ENCODE data around the gene DNAH5. TPM values are rescaled to one million over a fixed set of nuclear protein-coding genes. Genes with fewer than 3 reads are reported as not detected.

DNAH5 gene
- total RNA-seq, 1 donor from 2014 or later = 2.7 TPM

DNA sequence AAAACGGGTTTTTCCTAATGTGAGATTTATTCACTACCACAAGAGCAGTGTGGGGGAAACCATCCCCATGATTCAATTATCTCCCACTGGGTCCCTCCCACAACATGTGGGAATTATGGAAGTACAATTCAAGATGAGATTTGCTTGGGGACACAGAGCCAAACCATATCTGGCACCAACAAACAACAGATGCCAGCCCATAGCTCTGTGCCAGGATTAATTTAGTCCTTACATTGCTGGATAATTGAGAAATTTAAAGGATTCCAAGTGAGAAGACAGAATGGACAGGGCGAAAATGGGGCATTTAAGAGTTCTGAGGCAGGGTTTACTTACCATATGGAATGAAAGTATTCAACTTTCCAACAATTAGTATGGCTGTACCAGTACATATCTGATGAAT, 30.8 kb upstream of the DNAH5 start:
- DNase-seq (ENCODE audit: low read depth) = no peak
- Histone ChIP-seq H3K27me3 (ENCODE audit: control insufficient read depth, insufficient read depth, low read length) (no peaks in the 10 kb centered on the region), H3K36me3 (ENCODE audit: control insufficient read depth, insufficient read depth, low read length) (no peaks in the 10 kb centered on the region), H3K4me3 (ENCODE audit: low read depth, low read length) (no peak overlapping the region)
- TF ChIP-seq CTCF (IDR thresholded peaks at IDR 0.05; ENCODE audit: insufficient read depth, low read length, poor library complexity, severe bottlenecking) = no peak

GRCh38 chr5:13973724-13974123, 29.2 kb upstream of the DNAH5 start:
- Histone ChIP-seq H3K4me3 (ENCODE audit: low read depth, low read length) (no peak overlapping the region), H3K27me3 (ENCODE audit: control insufficient read depth, insufficient read depth, low read length) (no peaks in the 10 kb centered on the region), H3K36me3 (ENCODE audit: control insufficient read depth, insufficient read depth, low read length) (no peaks in the 10 kb centered on the region)
- TF ChIP-seq CTCF (IDR thresholded peaks at IDR 0.05; ENCODE audit: insufficient read depth, low read length, poor library complexity, severe bottlenecking) = no peak
- DNase-seq (ENCODE audit: low read depth) = no peak

DNA sequence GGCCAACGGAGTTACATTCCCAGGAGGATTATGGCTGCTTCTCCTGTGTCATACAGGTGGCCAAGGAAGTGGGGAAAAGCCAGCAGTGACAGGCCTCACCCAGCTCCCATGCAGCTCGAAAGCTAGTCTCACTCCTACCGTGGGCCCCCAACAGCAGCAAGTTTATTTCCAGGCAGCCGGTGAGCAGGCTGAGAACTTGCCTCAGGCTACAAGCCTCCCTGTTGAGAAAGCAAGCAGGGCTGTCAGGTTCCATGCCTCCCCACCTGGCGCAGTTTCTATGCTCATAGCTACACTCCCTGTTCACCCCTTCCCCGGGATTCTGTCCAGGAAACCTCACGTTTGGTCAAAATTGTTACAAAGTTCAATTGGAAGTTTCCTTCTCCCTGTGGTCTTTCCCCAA, 27.5 kb upstream of the DNAH5 start:
- H3K4me3 ChIP-seq (ENCODE audit: low read depth, low read length) = no peak overlapping the region
- DNase-seq (ENCODE audit: low read depth) = no peak
- TF ChIP-seq CTCF (IDR thresholded peaks at IDR 0.05; ENCODE audit: insufficient read depth, low read length, poor library complexity, severe bottlenecking) = no peak
- no peaks in the 10 kb centered on the region for H3K27me3 ChIP-seq (ENCODE audit: control insufficient read depth, insufficient read depth, low read length)
- H3K36me3 ChIP-seq (ENCODE audit: control insufficient read depth, insufficient read depth, low read length) = no peaks in the 10 kb centered on the region

DNA sequence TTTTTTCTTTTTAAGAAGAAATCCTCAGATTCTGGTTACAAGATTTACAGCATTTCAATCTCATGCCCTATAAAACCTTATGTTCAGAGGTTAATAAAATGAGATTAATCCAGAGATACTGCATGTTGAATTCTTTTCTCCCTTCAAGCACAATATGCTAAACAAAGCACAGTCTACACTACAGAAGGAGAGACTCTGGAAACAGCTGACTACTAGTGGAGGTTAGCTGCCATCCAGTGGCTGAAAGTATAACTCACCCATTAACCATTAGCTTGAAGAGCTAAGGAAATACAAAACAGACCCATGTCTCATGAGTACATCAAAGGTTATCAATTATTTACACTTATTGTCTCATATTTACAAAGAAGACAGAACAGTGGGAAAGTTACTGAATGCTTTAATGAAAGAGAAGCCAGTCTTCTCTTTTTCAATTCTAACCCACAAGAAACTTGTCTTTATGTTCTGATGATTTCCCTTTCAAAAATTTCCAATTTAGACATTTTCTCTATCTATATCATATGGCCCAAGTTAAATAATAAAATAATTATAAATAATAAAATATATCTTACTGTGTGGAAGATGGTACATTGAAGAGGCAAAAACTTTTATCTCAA, 12.7 kb upstream of the DNAH5 start:
- Histone ChIP-seq H3K36me3 (ENCODE audit: control insufficient read depth, insufficient read depth, low read length) (no peaks in the 10 kb centered on the region), H3K4me3 (ENCODE audit: low read depth, low read length) (no peak overlapping the region), H3K27me3 (ENCODE audit: control insufficient read depth, insufficient read depth, low read length) (no peaks in the 10 kb centered on the region)
- DNase-seq (ENCODE audit: low read depth) = peak; percentile 10
- TF ChIP-seq CTCF (IDR thresholded peaks at IDR 0.05; ENCODE audit: insufficient read depth, low read length, poor library complexity, severe bottlenecking) = peak; percentile 72

DNA sequence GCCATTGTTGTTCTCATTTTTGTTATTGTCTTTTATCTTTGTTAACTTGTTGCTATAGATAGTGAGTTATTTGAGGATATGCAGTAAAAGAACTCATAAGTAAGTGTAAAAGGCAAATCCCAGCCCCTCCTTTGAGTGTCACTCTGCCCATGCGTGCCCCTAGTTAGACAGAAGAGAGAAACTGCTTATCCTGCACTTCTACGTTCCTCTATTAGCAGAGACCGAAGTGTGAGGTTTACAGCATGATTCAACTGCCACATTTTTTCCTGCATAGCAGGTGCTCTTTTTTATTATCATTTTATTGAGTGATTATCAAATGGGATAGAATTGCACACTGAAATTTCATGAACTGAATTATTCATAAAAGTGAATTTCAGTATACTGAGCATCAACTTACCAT, 12.0 kb upstream of the DNAH5 start:
- Histone ChIP-seq H3K27me3 (ENCODE audit: control insufficient read depth, insufficient read depth, low read length) (no peaks in the 10 kb centered on the region), H3K36me3 (ENCODE audit: control insufficient read depth, insufficient read depth, low read length) (no peaks in the 10 kb centered on the region), H3K4me3 (ENCODE audit: low read depth, low read length) (no peak overlapping the region)
- DNase-seq (ENCODE audit: low read depth) = no peak
- TF ChIP-seq CTCF (IDR thresholded peaks at IDR 0.05; ENCODE audit: insufficient read depth, low read length, poor library complexity, severe bottlenecking) = no peak

GRCh38 chr5:13955896-13956295, 11.4 kb upstream of the DNAH5 start:
- no peak for TF ChIP-seq CTCF (IDR thresholded peaks at IDR 0.05; ENCODE audit: insufficient read depth, low read length, poor library complexity, severe bottlenecking)
- Histone ChIP-seq H3K4me3 (ENCODE audit: low read depth, low read length) (no peak overlapping the region), H3K36me3 (ENCODE audit: control insufficient read depth, insufficient read depth, low read length) (no peaks in the 10 kb centered on the region), H3K27me3 (ENCODE audit: control insufficient read depth, insufficient read depth, low read length) (no peaks in the 10 kb centered on the region)
- no peak for DNase-seq (ENCODE audit: low read depth)
